ENCODE results near the gene TCEAL3.
"Not testable (repeated sequence)": the region's sequence is repeated elsewhere in the genome, so short reads cannot be mapped to it uniquely, and the experiment has no call there.

Gene TCEAL3

GRCh38 chrX:103607364-103608305 is at the start of gene TCEAL3:
Gene TCEAL3, plus strand, starts transcription at chrX:103607963. Its CDS starts 1,102 bp downstream, at chrX:103609065.
- DNase-seq = peak; percentile 32 to 40

GRCh38 chrX:103560256-103560655 is 47.5 kb upstream of the TCEAL3 start:
- no peak for DNase-seq

GRCh38 chrX:103562801-103563200 is 45.0 kb upstream of the TCEAL3 start:
- DNase-seq = no peak

- DNase-seq = no peak
These were observed 42.6 kb upstream of the TCEAL3 start for GRCh38 chrX:103565197-103565596.

GRCh38 chrX:103565752-103566151 is 42.0 kb upstream of the TCEAL3 start:
- DNase-seq = no peak

- no peak for DNase-seq
These were observed 36.6 kb upstream of the TCEAL3 start for GRCh38 chrX:103571121-103571520.

- no peak for DNase-seq
These were observed 36.0 kb upstream of the TCEAL3 start for GRCh38 chrX:103571726-103572125.

GRCh38 chrX:103573202-103573601 is 34.6 kb upstream of the TCEAL3 start:
- no peak for DNase-seq

- DNase-seq = no peak
These were observed 23.2 kb upstream of the TCEAL3 start for GRCh38 chrX:103584596-103584995.

GRCh38 chrX:103585411-103586313 is 22.1 kb upstream of the TCEAL3 start, which contains the start of gene TCEAL4:
Gene TCEAL4, plus strand, starts transcription at chrX:103585515. Its CDS starts 1,161 bp downstream, at chrX:103586676.
- peak; percentile 36 to 61 for DNase-seq

- peak; percentile 18 to 21 for DNase-seq
These were observed 21.5 kb upstream of the TCEAL3 start for GRCh38 chrX:103586314-103586646.

GRCh38 chrX:103586659-103587058 is 21.1 kb upstream of the TCEAL3 start:
- no peak for DNase-seq

- DNase-seq = not testable (repeated sequence)
These were observed 15.5 kb upstream of the TCEAL3 start for GRCh38 chrX:103592295-103592694.

- not testable (repeated sequence) for DNase-seq
These were observed 12.6 kb upstream of the TCEAL3 start for GRCh38 chrX:103595202-103595601.

- DNase-seq = peak in 1 of 2 experiments; percentile 19
These were observed 672 bp downstream of the TCEAL3 start for GRCh38 chrX:103608306-103608963.

- no peak for DNase-seq
These were observed 2.5 kb downstream of the TCEAL3 start for GRCh38 chrX:103610282-103610681.

GRCh38 chrX:103613362-103613890 is 5.7 kb downstream of the TCEAL3 start:
- DNase-seq = no peak

GRCh38 chrX:103614999-103615398 is 7.2 kb downstream of the TCEAL3 start:
- DNase-seq = no peak

GRCh38 chrX:103615781-103616371 is 8.1 kb downstream of the TCEAL3 start:
- no peak for DNase-seq

GRCh38 chrX:103616676-103617186 is 9.0 kb downstream of the TCEAL3 start:
- DNase-seq = no peak

GRCh38 chrX:103624111-103624510 is 16.3 kb downstream of the TCEAL3 start:
- DNase-seq = no peak

GRCh38 chrX:103626855-103627254 is 19.1 kb downstream of the TCEAL3 start:
- DNase-seq = no peak

Measured in activated T-cell treated with anti-CD3 and anti-CD28 coated beads, Interleukin-2, amount 50 U/mL, for 48 hours (primary cell).